Peyer's patch (tissue), 4 donors: Measurements from ENCODE around the gene SRRM3. TPM values are rescaled to one million over a fixed set of nuclear protein-coding genes. Genes with fewer than 3 reads are reported as not detected.

Source experiments
- DNase-seq, 3 donors: peaks; one replicate each; pipeline ENCODE4 v3.0.0-alpha.2; 2017 to 2019
- H3K27ac ChIP-seq, 4 donors: fragments of 200-600 bp; sonication (generic); one replicate each; pipeline ENCODE4 v1.5.1; 2016 to 2019
- H3K27me3 ChIP-seq, 2 donors: fragments of 200-600 bp; sonication (generic); one replicate each; pipeline ENCODE4 v1.5.1; 2019
- H3K36me3 ChIP-seq, 3 donors: fragments of 200-600 bp; sonication (generic); one replicate each; pipeline ENCODE4 v1.5.1; 2016 to 2019
- H3K4me1 ChIP-seq, 4 donors: fragments of 200-600 bp; sonication (generic); one replicate each; pipeline ENCODE4 v1.5.1; 2016 to 2019
- H3K4me3 ChIP-seq, 4 donors: fragments of 200-600 bp; sonication (generic); 1 replicate in 3 of 4; 2 replicates in 1 of 4; pipeline ENCODE4 v1.5.1; 2016 to 2019; ENCODE audit warnings: mild to moderate bottlenecking in 1 of 4
- H3K9me3 ChIP-seq, 4 donors: fragments of 200-600 bp; sonication (generic); one replicate each; pipeline ENCODE4 v1.5.1; 2016 to 2019; ENCODE audit warnings: mild to moderate bottlenecking in 1 of 4
- CTCF ChIP-seq, 6 experiments: fragments of 450-650 bp in 4 of 6; fragments of 200-600 bp in 2 of 6; sonication (generic) in 1 of 6; IDR thresholded peaks; one replicate each; pipeline ENCODE4 v1.5.1; 2017 to 2019; ENCODE audit warnings: antibody characterized with exemption in 6 of 6, mild to moderate bottlenecking in 3 of 6, moderate library complexity in 1 of 6
- POLR2A ChIP-seq, 2 donors: fragments of 450-650 bp; IDR thresholded peaks; one replicate each; pipeline ENCODE4 v1.5.1; 2017; ENCODE audit warnings: antibody characterized with exemption in 2 of 2, mild to moderate bottlenecking in 2 of 2, moderate library complexity in 2 of 2
- total RNA-seq, 4 donors: library from RNA; depleted of rRNA; stranded (reverse); fragments of >200 nt; gene quantifications; one replicate each; pipeline ENCODE4 v1.1.0, GENCODE V29; 2016

Gene SRRM3
- total RNA-seq, 4 donors from 2014 or later = 0.85 to 7.4 (median 1.2) TPM; not detected in 1

DNA sequence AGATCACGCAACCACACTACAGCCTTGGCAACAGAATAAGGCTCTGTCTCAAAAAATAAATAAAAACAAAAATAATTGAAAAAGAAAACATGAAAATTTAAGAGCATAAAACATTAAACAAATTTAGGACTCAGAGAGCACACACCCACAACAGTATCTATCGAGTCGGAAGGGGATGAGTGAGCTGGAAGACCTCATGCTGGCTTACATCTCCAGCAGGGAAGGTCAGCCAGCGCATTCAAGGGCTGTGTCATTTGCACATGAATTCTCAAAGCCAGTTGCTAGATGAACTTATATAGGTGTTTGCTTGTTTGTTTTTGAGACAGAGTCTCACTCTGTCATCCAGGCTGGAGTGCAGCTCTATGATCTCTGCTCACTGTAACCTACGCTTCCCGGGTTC is 50.3 kb downstream of the SRRM3 start:
- H3K9me3 ChIP-seq = no peaks in the 10 kb centered on the region
- no peaks in the 10 kb centered on the region for H3K4me1 ChIP-seq
- TF ChIP-seq POLR2A (IDR thresholded peaks at IDR 0.05) = no peak
- no peak for TF ChIP-seq CTCF (IDR thresholded peaks at IDR 0.05)
- H3K4me3 ChIP-seq = no peak overlapping the region
- H3K27me3 ChIP-seq = no peaks in the 10 kb centered on the region
- DNase-seq = no peak
- H3K36me3 ChIP-seq = no peaks in the 10 kb centered on the region
- H3K27ac ChIP-seq = no peak overlapping the region

DNA sequence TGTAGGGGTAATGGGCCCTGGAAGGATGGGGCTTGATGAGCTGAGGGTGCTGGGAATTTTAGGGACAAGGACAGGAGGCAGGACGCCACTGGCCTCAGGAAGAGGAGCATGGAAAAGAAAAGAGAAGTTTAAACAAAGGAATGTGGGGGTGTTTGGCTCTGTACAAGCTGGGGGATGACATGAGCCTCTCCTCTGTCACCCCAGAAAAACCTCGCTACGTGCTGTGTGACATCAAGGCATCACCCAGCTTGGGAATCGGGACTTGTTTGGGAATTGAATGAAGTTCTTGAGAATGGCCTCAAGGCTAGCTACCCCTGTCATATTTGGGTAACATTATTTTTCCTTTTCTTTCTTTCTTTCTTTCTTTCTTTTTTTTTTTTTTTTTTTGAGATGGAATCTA is 53.1 kb downstream of the SRRM3 start:
- no peaks in the 10 kb centered on the region for H3K36me3 ChIP-seq
- no peak overlapping the region for H3K27ac ChIP-seq
- peaks cover 0 to 3% (median under 1%) of the 10 kb centered on the region in 4 donors for H3K4me1 ChIP-seq
- no peak for TF ChIP-seq POLR2A (IDR thresholded peaks at IDR 0.05)
- TF ChIP-seq CTCF (IDR thresholded peaks at IDR 0.05) = no peak
- H3K9me3 ChIP-seq = no peaks in the 10 kb centered on the region
- no peak overlapping the region for H3K4me3 ChIP-seq
- H3K27me3 ChIP-seq = peaks cover 0 to 3% of the 10 kb centered on the region in 2 donors
- no peak for DNase-seq

GRCh38 chr7:76257973-76258372 is 56.3 kb downstream of the SRRM3 start:
- DNase-seq = no peak
- Histone ChIP-seq H3K27me3 (peaks cover 0 to 7% of the 10 kb centered on the region in 2 donors), H3K9me3 (peaks cover 0 to 6% (median 0%) of the 10 kb centered on the region in 4 donors), H3K36me3 (no peaks in the 10 kb centered on the region), H3K27ac (no peak overlapping the region), H3K4me3 (no peak overlapping the region), H3K4me1 (peaks cover 0 to 8% (median 3%) of the 10 kb centered on the region in 4 donors)
- no peak for TF ChIP-seq CTCF (IDR thresholded peaks at IDR 0.05)
- TF ChIP-seq POLR2A (IDR thresholded peaks at IDR 0.05) = no peak

DNA sequence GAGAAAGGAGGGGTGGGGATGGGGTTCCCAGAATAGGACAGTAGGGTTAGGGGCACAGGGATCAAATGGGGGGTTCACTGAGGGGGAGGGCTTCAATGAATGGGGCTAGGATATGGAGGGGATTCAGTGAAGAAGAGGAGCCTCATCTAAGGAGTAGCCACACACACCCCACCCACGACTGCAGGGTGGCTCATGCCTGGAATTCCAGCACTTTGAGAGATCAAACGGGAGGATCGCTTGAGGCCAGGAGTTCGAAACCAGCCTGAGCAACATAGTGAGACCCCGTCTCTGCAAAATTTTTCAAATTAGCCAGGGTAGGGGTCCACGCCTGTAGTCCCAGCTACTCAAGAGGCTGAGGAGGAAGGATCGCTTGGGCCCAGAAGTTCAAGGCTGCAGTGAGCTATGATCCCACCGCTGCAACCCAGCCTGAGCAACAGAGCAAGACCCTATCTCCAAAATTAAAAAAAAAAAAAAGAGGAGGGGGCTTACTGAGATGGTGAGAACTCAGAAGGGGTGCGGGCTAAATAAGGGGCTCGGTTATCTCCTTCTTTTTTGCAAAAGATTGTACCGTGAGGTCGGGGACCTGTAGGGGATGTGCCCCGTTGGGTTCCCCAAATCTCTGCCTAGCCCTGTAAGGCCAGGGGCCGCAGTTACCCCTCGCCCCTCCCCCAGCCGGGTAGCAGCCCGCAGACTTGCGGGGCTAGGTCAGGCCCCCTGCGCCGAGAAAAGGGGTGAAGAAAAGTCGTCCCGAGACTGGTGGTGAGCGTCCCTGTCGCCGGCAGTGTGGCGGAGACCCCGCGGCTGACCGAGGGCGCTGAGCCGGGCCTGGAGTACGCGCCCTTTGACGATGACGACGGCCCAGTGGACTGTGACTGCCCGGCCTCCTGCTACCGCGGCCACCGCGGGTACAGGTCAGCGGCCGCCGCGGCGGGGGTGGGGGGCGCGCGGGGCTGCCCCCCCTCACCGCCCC is 57.7 kb downstream of the SRRM3 start:
- peaks cover 0 to 7% of the 10 kb centered on the region in 2 donors for H3K27me3 ChIP-seq
- H3K9me3 ChIP-seq = peaks cover 0 to 6% (median 0%) of the 10 kb centered on the region in 4 donors
- H3K4me1 ChIP-seq = peaks cover 0 to 8% (median 3%) of the 10 kb centered on the region in 4 donors
- no peak for DNase-seq
- no peak overlapping the region for H3K27ac ChIP-seq
- no peak for TF ChIP-seq CTCF (IDR thresholded peaks at IDR 0.05)
- TF ChIP-seq POLR2A (IDR thresholded peaks at IDR 0.05) = no peak
- H3K4me3 ChIP-seq = peak overlapping the region in 3 of 4 donors; percentile 24 to 32 (median 31)
- no peaks in the 10 kb centered on the region for H3K36me3 ChIP-seq

DNA sequence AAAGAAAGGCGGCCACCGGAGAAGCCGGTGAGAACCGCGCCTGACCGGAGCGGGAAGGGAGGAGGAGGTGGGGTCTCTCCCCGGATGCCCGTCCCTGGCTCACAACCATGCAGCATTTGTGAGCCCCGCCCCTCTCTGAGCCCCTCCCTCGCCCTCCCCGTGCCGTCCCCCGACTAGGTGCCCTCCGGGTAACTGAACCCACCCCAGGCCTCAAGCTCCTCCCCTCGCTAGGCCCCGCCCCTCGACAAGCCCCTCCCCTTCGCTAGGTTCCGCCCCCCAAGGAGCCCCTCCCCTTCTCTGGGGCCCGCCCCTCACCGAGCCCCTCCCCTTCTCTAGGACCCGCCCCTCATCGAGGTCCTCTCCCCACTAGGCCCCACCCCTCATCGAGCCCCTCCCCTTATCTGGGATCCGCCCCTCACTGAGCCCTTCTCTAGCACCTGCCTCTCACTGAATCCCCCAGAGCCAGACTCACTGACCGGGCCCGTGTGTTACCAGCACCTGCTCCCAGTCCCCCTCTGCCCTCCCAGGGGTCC is 58.5 kb downstream of the SRRM3 start:
- Histone ChIP-seq H3K4me1 (peaks cover 0 to 8% (median 3%) of the 10 kb centered on the region in 4 donors), H3K9me3 (peaks cover 0 to 6% (median 0%) of the 10 kb centered on the region in 4 donors), H3K36me3 (no peaks in the 10 kb centered on the region), H3K27ac (no peak overlapping the region), H3K4me3 (peak overlapping the region in 3 of 4 donors; percentile 24 to 32 (median 31)), H3K27me3 (peaks cover 0 to 7% of the 10 kb centered on the region in 2 donors)
- no peak for DNase-seq
- no peak for TF ChIP-seq POLR2A (IDR thresholded peaks at IDR 0.05)
- TF ChIP-seq CTCF (IDR thresholded peaks at IDR 0.05) = no peak
